Panc1 (cell line): ENCODE results near the gene RAD9A. TPM values are rescaled to one million over a fixed set of nuclear protein-coding genes. Genes with fewer than 3 reads are reported as not detected.

ENCODE experiments used
- ATAC-seq: fragments of 200-7000 bp; cut with Tn5 transposase; 2 replicates; pipeline ENCODE4 v1.9.1; 2020; ENCODE audit warnings: mild to moderate bottlenecking, moderate library complexity
- BruUV-seq: library from RNA; stranded (reverse); fragments of 400-500 nt; replicated peaks from 2 replicates; lab custom pipeline; 2021; lab: Mats Ljungman, UMichigan
- CTCF ChIA-PET: fragments of 300-600 bp; sonication (Branson Sonifier 250); formaldehyde crosslinking; loops from one replicate; lab custom pipeline; 2022; ENCODE audit warnings: antibody characterized with exemption; lab: Charles Lee
- POLR2A ChIA-PET: fragments of 300-600 bp; sonication (Branson Sonifier 250); formaldehyde crosslinking; loops from one replicate; lab custom pipeline; 2022; ENCODE audit warnings: antibody characterized with exemption; lab: Charles Lee
- DNase-seq: peaks from one replicate; pipeline ENCODE4 v3.0.0-alpha.2; 2010; ENCODE audit warnings: low read depth, low spot score
- H3K27ac ChIP-seq: 2 replicates; pipeline ENCODE4 v1.5.1; 2011; ENCODE audit warnings: mild to moderate bottlenecking, low read length, inconsistent platforms
- H3K27me3 ChIP-seq: fragments of 200-500 bp; sonication (Bioruptor generic); 2 replicates; pipeline ENCODE4 v1.6.0; 2014; ENCODE audit warnings: low read length, inconsistent platforms; ENCODE audit not compliant: control insufficient read depth, insufficient read depth
- H3K36me3 ChIP-seq: fragments of 200-500 bp; sonication (Bioruptor generic); 2 replicates; pipeline ENCODE4 v1.5.1; 2014; ENCODE audit warnings: inconsistent platforms, mild to moderate bottlenecking, low read length, moderate library complexity; ENCODE audit not compliant: control insufficient read depth, insufficient read depth
- H3K4me1 ChIP-seq: 2 replicates; pipeline ENCODE4 v1.5.1; 2011; ENCODE audit warnings: inconsistent platforms, mild to moderate bottlenecking, low read length, moderate library complexity; ENCODE audit not compliant: control insufficient read depth, insufficient read depth
- H3K4me3 ChIP-seq, 2 experiments: 2 replicates each; pipeline ENCODE4 v1.5.1; 2011 to 2012; ENCODE audit warnings: low read depth in 2 of 2, low read length in 2 of 2, mild to moderate bottlenecking in 2 of 2, inconsistent platforms in 1 of 2, moderate library complexity in 1 of 2
- H3K9me3 ChIP-seq: fragments of 200-500 bp; sonication (Bioruptor generic); 2 replicates; pipeline ENCODE4 v1.5.1; 2014; ENCODE audit warnings: low read depth, mild to moderate bottlenecking, inconsistent platforms, low read length, moderate library complexity; ENCODE audit not compliant: control insufficient read depth, insufficient read depth
- CTCF ChIP-seq: fragments of 450-650 bp; IDR thresholded peaks from 2 replicates; pipeline ENCODE4 v1.5.1; 2017; ENCODE audit warnings: mild to moderate bottlenecking
- POLR2AphosphoS5 ChIP-seq: IDR thresholded peaks from 2 replicates; pipeline ENCODE4 v1.6.1; 2012; ENCODE audit warnings: mild to moderate bottlenecking, low read depth, low read length, moderate library complexity
- REST ChIP-seq, 2 experiments: IDR thresholded peaks; 2 replicates each; pipeline ENCODE4 v1.6.1; 2011 to 2012; ENCODE audit warnings: low read depth in 2 of 2, control low read depth in 1 of 2, low read length in 1 of 2, mild to moderate bottlenecking in 1 of 2, moderate library complexity in 1 of 2; ENCODE audit not compliant: insufficient read depth in 1 of 2
- SIN3A ChIP-seq: IDR thresholded peaks from 2 replicates; pipeline ENCODE4 v1.6.1; 2012; ENCODE audit warnings: low read depth, mild to moderate bottlenecking, low read length, moderate library complexity, borderline replicate concordance; ENCODE audit not compliant: insufficient read depth
- TCF7L2 ChIP-seq: IDR thresholded peaks from 2 replicates; pipeline ENCODE4 v1.6.1; 2011; ENCODE audit warnings: mild to moderate bottlenecking, low read depth, low read length, inconsistent platforms
- in situ Hi-C: cut with HindIII; loops from 2 replicates; pipeline ENCODE4 v1.10.0; 2016; ENCODE audit warnings: low sequenced_read_pairs, low pct_unique_long_range_greater_than_20kb
- intact Hi-C: fragments of 100-400 bp; cut with micrococcal nuclease; formaldehyde crosslinking; loops from one replicate; pipeline ENCODE4 v1.10.0; 2022; ENCODE audit not compliant: unreplicated experiment
- total RNA-seq: library from RNA; stranded (reverse); gene quantifications from one replicate; pipeline ENCODE4 v1.2.1, GENCODE V29; 2021; ENCODE audit not compliant: unreplicated experiment

RAD9A gene
- total RNA-seq, 1 experiment from 2014 or later: 33.1 TPM

DNA sequence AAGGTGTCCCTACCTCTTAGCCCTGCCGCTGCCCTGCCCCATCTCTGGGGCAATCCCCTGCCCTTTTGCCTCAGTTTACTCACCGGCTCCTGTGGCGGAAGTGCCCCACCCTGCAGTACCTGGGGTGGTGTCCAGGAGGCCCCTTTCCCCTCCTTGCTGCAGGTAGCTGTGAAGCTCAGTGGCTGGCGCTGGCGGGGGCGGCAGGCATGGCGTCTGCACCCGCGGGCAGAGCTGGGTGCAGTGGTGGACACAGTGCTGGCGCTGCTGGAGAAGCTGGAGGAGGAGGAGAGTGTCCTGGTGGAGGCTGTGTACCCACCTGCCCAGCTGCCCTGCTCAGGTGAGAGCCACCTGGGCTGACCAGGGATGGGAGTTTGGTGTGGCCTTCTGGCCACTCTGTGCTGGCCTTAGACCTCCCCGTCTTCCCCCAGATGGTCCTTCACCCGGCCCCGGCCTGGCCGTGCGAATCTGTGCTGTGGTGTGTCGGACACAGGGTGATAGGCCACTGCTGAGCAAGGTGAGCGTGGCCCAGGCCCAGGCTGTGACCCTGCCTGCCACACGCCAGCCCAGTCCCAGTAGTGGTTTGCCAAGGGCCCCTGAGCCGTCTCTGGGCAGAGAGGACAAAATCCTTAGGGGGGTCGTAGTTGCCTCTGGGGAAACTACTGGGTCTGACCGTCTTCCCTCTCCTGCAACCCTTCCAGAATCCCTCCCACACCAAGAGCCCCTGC, 27.7 kb downstream of the RAD9A start:
- peak overlapping the region; percentile 63 for H3K27ac ChIP-seq
- H3K4me1 ChIP-seq: peaks cover 49% of the 10 kb centered on the region
- in situ Hi-C loops (no loop called here), intact Hi-C loops (no loop called here)
- ChIA-PET CTCF (interaction anchor here (0.6 to 1.5 kb wide), 2 partner anchors 13 to 71 kb away, joined by 3 to 4 read pairs; no protein-coding TSS in a partner anchor), POLR2A (no interaction called here)
- BruUV-seq: no TSS peak
- no peak overlapping the region for H3K4me3 ChIP-seq
- no peaks in the 10 kb centered on the region for H3K9me3 ChIP-seq
- no peak for ATAC-seq
- H3K36me3 ChIP-seq: no peaks in the 10 kb centered on the region
- TF ChIP-seq TCF7L2 (no peak), REST (IDR thresholded peaks at IDR 0.05; ENCODE audit: insufficient read depth in 1 of 2, low read depth in 2 of 2, low read length in 1 of 2) (no peak), SIN3A (no peak), CTCF (no peak), POLR2AphosphoS5 (no peak)
- DNase-seq: no peak
- H3K27me3 ChIP-seq: no peaks in the 10 kb centered on the region

DNA sequence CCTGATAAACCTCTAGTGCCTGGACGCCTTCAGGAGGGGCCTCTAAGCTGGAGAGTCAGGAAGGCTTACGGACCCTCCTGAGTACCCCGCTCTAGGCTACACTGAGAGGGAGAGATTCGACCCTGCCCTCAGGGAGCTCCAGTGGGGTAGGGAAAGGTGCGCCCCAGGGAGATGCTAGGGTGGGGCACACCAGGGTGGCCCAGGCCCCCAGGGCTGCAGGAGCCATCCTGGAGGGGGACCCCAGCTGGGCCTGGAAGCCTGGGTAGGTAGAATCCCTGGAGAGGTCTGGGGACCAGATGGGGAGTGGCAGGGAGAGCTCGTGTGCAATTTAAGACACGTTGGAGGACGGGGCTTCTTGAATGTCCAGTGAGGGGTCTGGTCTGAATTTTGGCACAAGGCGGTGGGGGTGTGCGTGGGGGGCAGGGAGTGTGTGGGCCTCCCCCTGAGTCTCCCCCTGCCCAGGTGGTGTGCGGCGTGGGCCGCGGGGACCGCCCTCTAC, 28.4 kb downstream of the RAD9A start:
- ATAC-seq: no peak
- ChIA-PET POLR2A (interaction anchor here (0.6 kb wide), 1 partner anchor 18 kb away, joined by 7 read pairs; the partner anchor contains the start of gene PPP1CA), CTCF (interaction anchor here (1.2 kb wide), 1 partner anchor 19 kb away, joined by 3 read pairs; no protein-coding TSS in a partner anchor)
- BruUV-seq: no TSS peak
- Histone ChIP-seq H3K27me3 (no peaks in the 10 kb centered on the region), H3K9me3 (no peaks in the 10 kb centered on the region), H3K4me3 (peak overlapping the region; percentile 36 to 54), H3K36me3 (no peaks in the 10 kb centered on the region), H3K27ac (peak overlapping the region; percentile 63), H3K4me1 (peaks cover 47% of the 10 kb centered on the region)
- in situ Hi-C loops: no loop called here
- intact Hi-C loops: no loop called here
- DNase-seq: no peak
- no peak for TF ChIP-seq TCF7L2
- TF ChIP-seq SIN3A: no peak
- TF ChIP-seq POLR2AphosphoS5: no peak
- no peak for TF ChIP-seq CTCF
- no peak for TF ChIP-seq REST (IDR thresholded peaks at IDR 0.05; ENCODE audit: insufficient read depth in 1 of 2, low read depth in 2 of 2, low read length in 1 of 2)
